Activated naive CD8-positive, alpha-beta T cell treated with anti-CD3 and anti-CD28 coated beads, Interleukin-2, amount 10 ng/mL, durations not matched to agents 7 days and 5 days (primary cell): Measurements from ENCODE around the gene TRAP1. TPM values are rescaled to one million over a fixed set of nuclear protein-coding genes. Genes with fewer than 3 reads are reported as not detected.
"Not testable (repeated sequence)": the region's sequence is repeated elsewhere in the genome, so short reads cannot be mapped to it uniquely, and the experiment has no call there.

Source experiments
- ATAC-seq: fragments of 150-1000 bp; cut with Tn5 transposase; one replicate; pipeline ENCODE4 v1.10.0; 2021; ENCODE audit warnings: low read depth, moderate library complexity
- POLR2A ChIA-PET: fragments of 350-600 bp; sonication (Branson Sonifier 250); formaldehyde crosslinking; loops from one replicate; lab custom pipeline; 2021; ENCODE audit warnings: antibody characterized with exemption; lab: Charles Lee
- DNase-seq: peaks from one replicate; pipeline ENCODE4 v3.0.0; 2021
- H3K27ac Mint-ChIP-seq: one replicate; pipeline ENCODE4 v1.8.0; 2022; ENCODE audit warnings: mild to moderate bottlenecking, mixed read lengths
- H3K27me3 Mint-ChIP-seq: one replicate; pipeline ENCODE4 v1.8.0; 2022; ENCODE audit warnings: mild to moderate bottlenecking, moderate library complexity, mixed read lengths
- H3K36me3 Mint-ChIP-seq: one replicate; pipeline ENCODE4 v1.8.0; 2021; ENCODE audit warnings: mild to moderate bottlenecking, mixed read lengths
- H3K4me1 Mint-ChIP-seq: one replicate; pipeline ENCODE4 v1.8.0; 2021; ENCODE audit warnings: mixed read lengths
- H3K4me3 Mint-ChIP-seq: one replicate; pipeline ENCODE4 v1.8.0; 2022; ENCODE audit warnings: mild to moderate bottlenecking, moderate library complexity, mixed read lengths
- H3K9me3 Mint-ChIP-seq: one replicate; pipeline ENCODE4 v1.8.0; 2021; ENCODE audit warnings: mixed read lengths
- total RNA-seq, 2 experiments: library from RNA; stranded (reverse); gene quantifications; one replicate each; pipeline ENCODE4 v1.2.3, GENCODE V29; 2021

Gene TRAP1
- total RNA-seq, 2 experiments from 2014 or later = 116 to 121 TPM

DNA sequence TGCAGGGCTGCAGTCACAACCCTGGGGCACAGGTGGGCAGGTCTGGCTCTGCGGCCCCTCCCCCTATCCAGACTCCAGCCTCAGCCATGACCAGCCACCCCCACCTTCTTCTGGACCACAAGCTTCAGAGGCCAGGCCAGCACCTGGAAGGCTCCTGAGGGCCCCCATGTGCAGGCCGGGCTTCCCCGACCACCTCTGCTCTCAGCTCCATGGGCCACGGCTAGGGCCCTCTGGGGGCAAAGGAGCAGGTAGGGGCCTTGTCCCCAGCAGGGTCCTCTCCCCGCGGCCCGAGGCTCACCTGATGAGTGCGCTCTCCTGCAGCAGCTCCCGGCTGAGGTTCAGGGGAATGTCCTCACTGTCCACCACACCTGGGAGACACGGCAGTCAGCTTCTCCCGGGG, 45.9 kb downstream of the TRAP1 start:
- peaks cover 19% of the 10 kb centered on the region for H3K36me3 Mint-ChIP-seq
- H3K9me3 Mint-ChIP-seq = no peaks in the 10 kb centered on the region
- DNase-seq = no peak
- POLR2A ChIA-PET = no interaction called here
- ATAC-seq = no peak
- H3K27ac Mint-ChIP-seq = no peak overlapping the region
- H3K4me3 Mint-ChIP-seq = no peak overlapping the region
- peaks cover 15% of the 10 kb centered on the region for H3K4me1 Mint-ChIP-seq
- H3K27me3 Mint-ChIP-seq = no peaks in the 10 kb centered on the region

DNA sequence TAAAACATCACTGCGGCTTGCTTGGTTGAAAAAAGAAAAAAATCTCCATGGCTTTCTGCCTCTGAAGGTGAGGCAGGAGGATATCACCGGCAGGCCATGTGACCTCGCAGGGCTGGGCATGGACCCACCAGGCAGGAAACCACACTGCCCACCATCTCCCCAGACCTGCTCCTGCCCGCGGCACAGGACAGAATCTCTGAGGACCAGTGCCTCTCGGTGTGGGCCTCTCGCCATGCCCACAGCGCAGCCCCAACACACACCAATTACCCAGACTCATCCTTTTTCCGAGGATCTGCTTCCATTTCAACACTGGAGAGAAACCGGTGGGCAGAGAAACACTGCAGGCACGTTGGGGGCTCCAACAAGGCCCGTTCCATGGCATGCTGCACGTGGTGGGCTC, 46.6 kb downstream of the TRAP1 start:
- Mint-ChIP-seq H3K27ac (peak overlapping the region; percentile 60), H3K27me3 (no peaks in the 10 kb centered on the region), H3K9me3 (no peaks in the 10 kb centered on the region), H3K4me1 (peaks cover 23% of the 10 kb centered on the region), H3K4me3 (no peak overlapping the region), H3K36me3 (peaks cover 19% of the 10 kb centered on the region)
- ATAC-seq = no peak
- DNase-seq = no peak
- POLR2A ChIA-PET = no interaction called here

DNA sequence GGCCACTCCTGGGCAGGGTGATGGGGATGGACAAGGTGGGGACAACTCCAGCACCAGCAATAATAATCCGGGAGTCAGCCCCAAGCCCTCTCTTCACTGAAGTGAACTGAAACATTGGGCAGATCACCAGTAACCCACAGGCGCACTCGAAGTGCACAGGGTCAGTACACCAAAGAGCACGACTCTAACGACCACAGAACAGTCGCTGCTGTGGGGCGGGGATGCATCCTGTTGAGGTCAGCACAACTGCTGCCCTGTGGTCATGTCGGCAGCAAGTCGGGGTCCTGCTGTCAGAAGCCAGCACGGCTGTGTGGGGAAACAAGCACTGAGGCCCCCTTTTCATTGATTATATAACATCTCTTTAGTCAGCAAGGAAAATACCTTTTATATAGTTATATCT, 48.2 kb downstream of the TRAP1 start:
- no peaks in the 10 kb centered on the region for H3K9me3 Mint-ChIP-seq
- POLR2A ChIA-PET = no interaction called here

DNA sequence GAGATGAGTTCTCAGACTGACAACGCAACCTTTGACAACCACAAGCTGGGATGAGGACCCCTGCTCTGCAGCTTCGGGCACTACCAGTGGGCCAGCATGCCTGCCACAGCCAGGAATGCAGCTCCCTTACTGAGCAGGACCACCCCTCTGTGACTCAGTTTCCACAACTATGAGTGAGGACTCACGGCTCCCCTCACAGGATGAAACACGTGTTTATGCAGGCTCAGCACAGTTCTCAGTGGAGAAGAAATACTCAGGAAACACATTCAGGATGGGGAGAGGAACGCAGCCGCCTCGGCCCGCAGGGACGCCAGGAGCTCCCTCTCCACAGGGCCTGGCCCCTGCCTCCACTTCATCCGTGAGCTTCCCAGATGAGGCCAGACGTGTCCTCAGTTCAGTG, 48.7 kb downstream of the TRAP1 start:
- Mint-ChIP-seq H3K27ac (peak overlapping the region; percentile 34), H3K4me1 (peaks cover 30% of the 10 kb centered on the region), H3K36me3 (peaks cover 24% of the 10 kb centered on the region), H3K4me3 (no peak overlapping the region), H3K27me3 (no peaks in the 10 kb centered on the region), H3K9me3 (no peaks in the 10 kb centered on the region)
- POLR2A ChIA-PET = no interaction called here
- DNase-seq (no peak), ATAC-seq (no peak)

More for the DNA sequence above, 48.2 kb downstream of the TRAP1 start:
- ATAC-seq (no peak), DNase-seq (no peak)
- Mint-ChIP-seq H3K27ac (peak overlapping the region; percentile 34), H3K27me3 (no peaks in the 10 kb centered on the region), H3K4me3 (no peak overlapping the region), H3K4me1 (peaks cover 30% of the 10 kb centered on the region), H3K36me3 (peaks cover 24% of the 10 kb centered on the region)

DNA sequence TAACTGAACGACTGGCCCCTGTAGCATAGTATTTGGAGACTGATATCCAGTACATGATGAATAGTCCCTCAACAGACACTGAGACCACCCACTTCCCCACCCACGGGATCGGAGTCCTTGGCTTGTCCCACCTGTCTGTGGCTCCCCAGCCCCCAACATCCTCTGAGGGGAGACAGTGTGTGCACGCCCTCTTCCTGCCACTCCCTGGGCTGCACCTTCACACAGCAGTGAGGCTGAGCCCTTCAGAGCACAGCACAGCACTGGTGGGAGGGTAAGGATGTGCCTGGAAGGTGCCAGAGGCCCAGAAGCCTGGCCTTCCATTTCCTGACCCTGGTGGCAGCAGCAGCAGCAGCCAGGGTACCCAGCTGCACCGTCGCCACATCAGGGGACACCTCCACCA, 51.8 kb downstream of the TRAP1 start:
- Mint-ChIP-seq H3K27me3 (no peaks in the 10 kb centered on the region), H3K27ac (peak overlapping the region; percentile 82), H3K36me3 (peaks cover 28% of the 10 kb centered on the region), H3K9me3 (no peaks in the 10 kb centered on the region), H3K4me3 (peak overlapping the region; percentile 16), H3K4me1 (peaks cover 28% of the 10 kb centered on the region)
- DNase-seq (peak; percentile 69), ATAC-seq (peak; percentile 98)
- POLR2A ChIA-PET = no interaction called here

DNA sequence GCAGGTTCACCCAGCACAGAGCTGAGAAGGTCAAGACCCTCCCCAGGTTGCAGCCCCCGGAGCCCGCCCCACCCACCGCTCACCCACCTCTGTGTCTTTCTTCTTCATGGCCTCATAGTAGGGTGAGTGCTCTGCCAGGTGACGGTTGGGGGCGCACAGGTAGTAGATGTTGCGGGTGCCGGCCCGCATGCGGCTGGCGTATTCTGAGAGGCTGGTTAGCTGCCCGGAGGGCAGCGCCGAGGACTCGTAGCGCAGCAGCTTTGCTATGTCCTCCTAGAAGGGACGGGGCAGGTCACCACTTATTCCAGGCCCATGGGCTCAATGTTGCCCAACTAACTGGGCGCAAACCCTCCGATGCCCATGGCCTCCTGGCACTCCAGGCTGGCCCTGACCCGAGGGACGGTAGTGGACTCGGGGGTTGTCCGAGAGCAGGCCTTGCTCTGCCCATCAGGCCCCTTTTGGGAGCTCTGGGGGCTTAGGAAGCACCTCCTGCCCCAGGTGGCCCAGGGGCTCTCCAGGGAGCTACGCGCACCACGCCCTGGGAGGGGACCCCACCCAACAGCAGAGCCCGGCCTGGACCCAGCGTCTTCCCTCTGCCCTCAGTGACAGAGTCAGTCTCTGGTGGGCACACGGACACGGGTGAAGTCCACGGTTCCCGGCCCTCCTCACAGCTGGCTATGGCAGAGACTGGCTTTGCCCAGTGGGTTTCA, 53.0 kb downstream of the TRAP1 start:
- Mint-ChIP-seq H3K27me3 (no peaks in the 10 kb centered on the region), H3K9me3 (no peaks in the 10 kb centered on the region), H3K4me1 (peaks cover 27% of the 10 kb centered on the region), H3K36me3 (peaks cover 27% of the 10 kb centered on the region), H3K27ac (peak overlapping the region; percentile 56), H3K4me3 (no peak overlapping the region)
- no peak for ATAC-seq
- POLR2A ChIA-PET = interaction anchor here (0.6 kb wide), 1 partner anchor 27 kb away, joined by 6 read pairs; no protein-coding TSS in a partner anchor
- DNase-seq = no peak

DNA sequence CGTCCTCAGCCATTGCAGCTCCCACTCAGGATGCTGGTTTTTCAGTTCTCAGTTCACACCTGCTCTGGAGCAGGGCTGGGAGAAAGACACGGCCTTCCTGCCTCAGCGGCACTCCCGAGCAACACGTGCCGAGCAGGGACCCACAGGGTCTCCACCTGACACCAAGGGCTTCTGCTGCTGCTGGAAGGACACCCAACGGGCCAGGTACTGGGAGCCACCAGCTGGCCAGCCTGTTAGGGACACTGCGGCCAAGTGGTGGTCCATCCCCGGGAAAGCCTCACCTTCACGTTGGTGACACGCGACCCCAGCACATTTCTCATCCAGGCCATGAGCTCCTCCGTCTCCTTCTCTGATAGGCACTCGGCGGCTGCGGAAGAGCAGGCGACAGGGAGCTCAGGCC, 54.7 kb downstream of the TRAP1 start:
- H3K4me3 Mint-ChIP-seq = no peak overlapping the region
- peak overlapping the region; percentile 30 for H3K27ac Mint-ChIP-seq
- H3K36me3 Mint-ChIP-seq = peaks cover 22% of the 10 kb centered on the region
- peaks cover 23% of the 10 kb centered on the region for H3K4me1 Mint-ChIP-seq
- POLR2A ChIA-PET = no interaction called here
- no peak for ATAC-seq
- H3K9me3 Mint-ChIP-seq = no peaks in the 10 kb centered on the region
- H3K27me3 Mint-ChIP-seq = no peaks in the 10 kb centered on the region
- DNase-seq = no peak

DNA sequence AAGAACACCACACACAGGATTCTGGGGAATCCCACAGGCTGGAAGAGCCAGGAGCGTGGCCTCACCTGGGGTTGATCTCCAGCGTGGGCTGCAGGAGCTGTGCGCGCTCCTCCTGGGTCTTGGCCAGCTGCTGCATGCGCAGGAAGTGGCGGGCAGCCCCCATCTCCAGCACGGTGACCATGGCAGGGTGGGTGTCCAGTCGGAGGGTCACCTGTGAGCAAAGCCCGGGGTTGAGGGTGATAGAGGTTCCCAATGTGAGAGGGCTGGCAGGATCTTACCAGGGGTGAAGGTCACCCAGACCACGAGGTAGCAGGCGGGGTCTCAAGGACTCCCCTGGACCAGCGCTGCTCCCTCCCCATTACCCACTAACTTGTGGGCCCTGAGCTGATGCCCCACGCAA, 55.4 kb downstream of the TRAP1 start:
- H3K4me3 Mint-ChIP-seq = no peak overlapping the region
- POLR2A ChIA-PET = no interaction called here
- no peak for DNase-seq
- peaks cover 25% of the 10 kb centered on the region for H3K4me1 Mint-ChIP-seq
- no peaks in the 10 kb centered on the region for H3K27me3 Mint-ChIP-seq
- ATAC-seq = no peak
- H3K36me3 Mint-ChIP-seq = peaks cover 23% of the 10 kb centered on the region
- H3K27ac Mint-ChIP-seq = no peak overlapping the region
- no peaks in the 10 kb centered on the region for H3K9me3 Mint-ChIP-seq

DNA sequence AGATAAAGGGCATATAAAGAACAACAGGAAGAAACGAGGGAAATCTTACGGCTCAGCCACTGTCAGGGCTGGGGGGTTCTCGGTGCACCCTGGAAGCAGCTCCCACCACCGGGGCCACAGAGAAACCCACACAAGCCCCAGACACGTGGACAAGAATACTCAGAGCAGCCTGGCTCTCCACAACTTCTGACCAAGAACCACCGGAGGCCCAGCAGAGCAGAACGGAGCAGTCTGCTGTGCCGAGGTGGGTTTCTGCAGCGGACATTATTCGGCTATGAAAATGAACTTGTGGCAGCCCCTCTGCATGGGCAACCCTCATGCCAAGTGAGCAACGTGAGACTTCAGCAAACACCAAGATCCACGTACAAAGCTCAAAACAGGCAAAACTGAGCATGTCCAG, 56.0 kb downstream of the TRAP1 start:
- no peak for ATAC-seq
- Mint-ChIP-seq H3K4me1 (peaks cover 23% of the 10 kb centered on the region), H3K9me3 (no peaks in the 10 kb centered on the region), H3K27ac (peak overlapping the region; percentile 50), H3K27me3 (no peaks in the 10 kb centered on the region), H3K4me3 (no peak overlapping the region), H3K36me3 (peaks cover 23% of the 10 kb centered on the region)
- no peak for DNase-seq
- POLR2A ChIA-PET = no interaction called here

DNA sequence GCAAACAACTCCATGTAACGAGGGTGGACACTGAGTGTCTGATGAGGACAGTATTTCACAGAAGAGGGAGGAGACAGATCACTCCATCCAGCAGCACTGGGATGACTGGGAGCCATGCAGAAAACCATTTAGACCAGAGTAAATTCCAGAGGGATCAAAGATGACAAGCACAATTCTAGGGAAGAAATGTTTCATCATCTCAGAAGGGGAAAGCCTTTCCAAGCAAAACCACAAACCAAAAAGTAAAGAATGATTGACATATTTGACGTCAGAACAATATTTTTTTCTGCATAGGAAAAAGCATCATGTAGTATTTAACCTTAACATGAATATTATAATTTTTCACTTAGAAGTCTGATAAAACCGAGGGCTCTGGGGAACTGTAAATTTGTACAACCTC, 58.1 kb downstream of the TRAP1 start:
- H3K27ac Mint-ChIP-seq = peak overlapping the region; percentile 63
- peak overlapping the region; percentile 39 for H3K4me3 Mint-ChIP-seq
- POLR2A ChIA-PET = interaction anchor here (0.7 kb wide), 1 partner anchor 45 kb away, joined by 3 read pairs; no protein-coding TSS in a partner anchor
- DNase-seq (no peak), ATAC-seq (no peak)
- H3K4me1 Mint-ChIP-seq = peaks cover 10% of the 10 kb centered on the region
- H3K27me3 Mint-ChIP-seq = no peaks in the 10 kb centered on the region
- H3K36me3 Mint-ChIP-seq = peaks cover 20% of the 10 kb centered on the region
- no peaks in the 10 kb centered on the region for H3K9me3 Mint-ChIP-seq

DNA sequence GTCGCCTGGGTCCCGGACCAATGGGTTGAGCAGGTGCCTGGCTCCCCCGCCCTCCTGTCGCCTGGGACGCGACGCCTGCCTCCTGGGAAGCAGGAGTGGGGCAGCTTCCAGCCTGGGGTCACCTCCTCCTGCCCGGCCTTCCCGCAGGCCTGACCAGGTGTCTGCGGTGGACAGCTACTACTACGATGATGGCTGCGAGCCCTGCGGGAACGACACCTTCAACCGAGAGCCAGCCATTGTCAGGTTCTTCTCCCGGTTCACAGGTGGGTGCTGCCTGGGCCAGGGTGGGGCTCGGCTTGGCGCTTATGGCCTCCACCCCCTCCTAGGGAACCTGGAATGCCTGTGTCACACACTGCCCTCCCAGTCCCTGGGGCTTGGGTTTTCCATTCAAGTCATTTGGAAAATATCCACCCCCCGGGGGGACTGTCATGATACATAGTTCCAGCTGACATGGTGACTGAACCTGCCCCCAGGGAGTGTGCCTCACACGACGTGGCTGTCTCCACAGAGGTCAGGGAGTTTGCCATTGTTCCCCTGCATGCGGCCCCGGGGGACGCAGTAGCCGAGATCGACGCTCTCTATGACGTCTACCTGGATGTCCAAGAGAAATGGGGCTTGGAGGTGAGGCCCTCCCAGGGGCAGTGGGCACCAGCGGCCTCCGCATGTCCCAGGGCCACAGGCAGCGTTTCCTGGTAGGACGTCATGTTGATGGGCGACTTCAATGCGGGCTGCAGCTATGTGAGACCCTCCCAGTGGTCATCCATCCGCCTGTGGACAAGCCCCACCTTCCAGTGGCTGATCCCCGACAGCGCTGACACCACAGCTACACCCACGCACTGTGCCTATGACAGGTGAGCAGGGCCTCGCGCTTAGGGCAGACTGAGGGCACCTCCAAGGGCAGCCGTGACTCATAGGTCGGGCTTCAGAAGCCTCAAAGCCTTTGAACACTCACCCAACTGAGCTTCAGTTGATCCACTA, 60.5 kb downstream of the TRAP1 start:
- H3K27ac Mint-ChIP-seq = no peak overlapping the region
- no peak overlapping the region for H3K4me3 Mint-ChIP-seq
- H3K36me3 Mint-ChIP-seq = peaks cover 16% of the 10 kb centered on the region
- POLR2A ChIA-PET = no interaction called here
- peaks cover 12% of the 10 kb centered on the region for H3K4me1 Mint-ChIP-seq
- no peaks in the 10 kb centered on the region for H3K9me3 Mint-ChIP-seq
- ATAC-seq = no peak
- H3K27me3 Mint-ChIP-seq = no peaks in the 10 kb centered on the region
- no peak for DNase-seq

DNA sequence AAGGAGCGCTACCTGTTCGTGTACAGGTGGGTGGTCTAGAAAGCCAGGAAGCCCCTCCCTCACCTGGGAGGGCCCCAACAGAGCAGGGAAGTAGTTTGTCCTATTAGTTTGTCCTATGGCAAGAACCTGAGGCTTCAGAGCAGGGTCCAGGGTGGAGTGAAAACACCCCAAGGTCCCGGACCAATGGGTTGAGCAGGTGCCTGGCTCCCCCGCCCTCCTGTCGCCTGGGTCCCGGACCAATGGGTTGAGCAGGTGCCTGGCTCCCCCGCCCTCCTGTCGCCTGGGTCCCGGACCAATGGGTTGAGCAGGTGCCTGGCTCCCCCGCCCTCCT, 61.2 kb downstream of the TRAP1 start:
- ATAC-seq, DNase-seq, H3K27me3 Mint-ChIP-seq, POLR2A ChIA-PET, H3K27ac Mint-ChIP-seq, H3K4me1 Mint-ChIP-seq, H3K9me3 Mint-ChIP-seq, H3K4me3 Mint-ChIP-seq: not testable (repeated sequence)
- peaks cover 17% of the 10 kb centered on the region for H3K36me3 Mint-ChIP-seq

DNA sequence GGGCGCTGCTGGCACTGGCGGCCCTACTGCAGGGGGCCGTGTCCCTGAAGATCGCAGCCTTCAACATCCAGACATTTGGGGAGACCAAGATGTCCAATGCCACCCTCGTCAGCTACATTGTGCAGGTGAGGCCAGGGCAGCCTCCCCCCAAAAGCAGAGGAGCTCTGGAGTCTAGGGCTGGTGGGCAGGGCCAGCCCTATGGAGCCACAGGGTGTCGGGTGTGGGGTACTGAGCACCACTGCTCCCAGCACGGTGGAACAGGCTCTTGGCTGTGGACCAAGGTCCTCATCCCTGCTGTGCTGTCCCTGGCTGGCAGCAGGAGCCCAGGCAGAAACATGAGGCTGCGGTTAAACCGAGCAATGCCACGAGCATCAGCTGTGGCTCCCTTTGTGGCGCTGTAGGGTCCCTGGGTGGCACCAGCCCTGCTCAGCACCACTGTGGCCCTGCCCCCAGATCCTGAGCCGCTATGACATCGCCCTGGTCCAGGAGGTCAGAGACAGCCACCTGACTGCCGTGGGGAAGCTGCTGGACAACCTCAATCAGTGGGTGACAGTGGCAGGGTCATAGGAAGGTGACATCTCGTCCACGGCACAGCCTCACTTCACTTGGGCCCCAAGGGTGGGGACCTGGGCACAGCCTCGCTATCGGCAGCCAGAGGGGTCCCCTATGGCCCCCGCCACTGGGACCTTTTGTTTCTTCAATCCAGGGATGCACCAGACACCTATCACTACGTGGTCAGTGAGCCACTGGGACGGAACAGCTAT, 61.7 kb downstream of the TRAP1 start:
- POLR2A ChIA-PET = no interaction called here
- H3K4me3 Mint-ChIP-seq = no peak overlapping the region
- H3K36me3 Mint-ChIP-seq = peaks cover 14% of the 10 kb centered on the region
- no peaks in the 10 kb centered on the region for H3K27me3 Mint-ChIP-seq
- peaks cover 7% of the 10 kb centered on the region for H3K4me1 Mint-ChIP-seq
- no peaks in the 10 kb centered on the region for H3K9me3 Mint-ChIP-seq
- no peak for ATAC-seq
- H3K27ac Mint-ChIP-seq = no peak overlapping the region
- DNase-seq = no peak
